Astrocyte (in vitro differentiated cells and primary cell): ENCODE measurements around the gene RTN3. TPM values are rescaled to one million over a fixed set of nuclear protein-coding genes. Genes with fewer than 3 reads are reported as not detected.

Experiments
- DNase-seq: peaks from one replicate; pipeline ENCODE4 v3.0.0-alpha.2; 2010; ENCODE audit warnings: low read depth
- FAIRE-seq: peaks from 2 replicates; lab custom pipeline; 2011; peaks lifted over from hg19 to GRCh38; lab: Jason Lieb, UNC
- H2AFZ ChIP-seq: 2 replicates; pipeline ENCODE4 v1.6.0; 2012; ENCODE audit warnings: low read depth, low read length, inconsistent platforms
- H3K27ac ChIP-seq: 2 replicates; pipeline ENCODE4 v1.5.1; 2011; ENCODE audit warnings: low read depth, low read length, inconsistent platforms
- H3K27me3 ChIP-seq: 2 replicates; pipeline ENCODE4 v1.6.0; 2011; ENCODE audit warnings: low read length, inconsistent platforms; ENCODE audit not compliant: insufficient read depth
- H3K36me3 ChIP-seq: 2 replicates; pipeline ENCODE4 v1.5.1; 2011; ENCODE audit warnings: low read length, inconsistent platforms; ENCODE audit not compliant: insufficient read depth
- H3K4me1 ChIP-seq: 2 replicates; pipeline ENCODE4 v1.5.1; 2011; ENCODE audit warnings: low read length, inconsistent platforms; ENCODE audit not compliant: insufficient read depth
- H3K4me2 ChIP-seq: 2 replicates; pipeline ENCODE4 v1.6.0; 2012; ENCODE audit warnings: low read length, inconsistent platforms
- H3K4me3 ChIP-seq: 2 replicates; pipeline ENCODE4 v1.5.1; 2011; ENCODE audit warnings: low read depth, mild to moderate bottlenecking, low read length, inconsistent platforms; ENCODE audit not compliant: insufficient read depth
- H3K79me2 ChIP-seq: 2 replicates; pipeline ENCODE4 v1.6.0; 2012; ENCODE audit warnings: mild to moderate bottlenecking, low read length, inconsistent platforms; ENCODE audit not compliant: insufficient read depth
- H3K9ac ChIP-seq: 2 replicates; pipeline ENCODE4 v1.6.0; 2012; ENCODE audit warnings: mild to moderate bottlenecking, low read length, inconsistent platforms
- H3K9me3 ChIP-seq: 2 replicates; pipeline ENCODE4 v1.5.1; 2012; ENCODE audit warnings: low read depth, mild to moderate bottlenecking, low read length, inconsistent platforms; ENCODE audit not compliant: insufficient read depth
- H4K20me1 ChIP-seq: 2 replicates; pipeline ENCODE4 v1.6.0; 2012; ENCODE audit warnings: low read length, inconsistent platforms; ENCODE audit not compliant: insufficient read depth
- H3K27ac Mint-ChIP-seq: one replicate; pipeline ENCODE4 v1.8.0; 2021; ENCODE audit warnings: mild to moderate bottlenecking, mixed read lengths; ENCODE audit not compliant: unreplicated experiment
- H3K27me3 Mint-ChIP-seq: one replicate; pipeline ENCODE4 v1.8.0; 2021; ENCODE audit warnings: low read depth, mixed read lengths; ENCODE audit not compliant: unreplicated experiment
- H3K36me3 Mint-ChIP-seq: one replicate; pipeline ENCODE4 v1.8.0; 2021; ENCODE audit warnings: low read depth, mixed read lengths; ENCODE audit not compliant: unreplicated experiment
- H3K4me1 Mint-ChIP-seq: one replicate; pipeline ENCODE4 v1.8.0; 2021; ENCODE audit warnings: low read depth, mixed read lengths; ENCODE audit not compliant: unreplicated experiment
- H3K4me3 Mint-ChIP-seq: one replicate; pipeline ENCODE4 v1.8.0; 2021; ENCODE audit warnings: mild to moderate bottlenecking, moderate library complexity, mixed read lengths; ENCODE audit not compliant: unreplicated experiment
- H3K9me3 Mint-ChIP-seq: one replicate; pipeline ENCODE4 v1.8.0; 2021; ENCODE audit warnings: mild to moderate bottlenecking, mixed read lengths; ENCODE audit not compliant: unreplicated experiment
- CTCF ChIP-seq: IDR thresholded peaks from 2 replicates; pipeline ENCODE4 v1.5.1; 2011; ENCODE audit warnings: low read depth, mild to moderate bottlenecking, inconsistent platforms, low read length, moderate library complexity; ENCODE audit not compliant: insufficient read depth
- EZH2 ChIP-seq: IDR thresholded peaks from 2 replicates; pipeline ENCODE4 v1.6.1; 2012; ENCODE audit warnings: mild to moderate bottlenecking, low read length, inconsistent platforms; ENCODE audit not compliant: insufficient read depth
- total RNA-seq: library from RNA; stranded (reverse); gene quantifications from 2 replicates; pipeline ENCODE4 v1.2.1, GENCODE V29; 2021

Gene RTN3
- total RNA-seq, 1 donor from 2014 or later: 99.5 TPM

- Mint-ChIP-seq H3K27ac (no peak overlapping the region), H3K27me3 (no peaks in the 10 kb centered on the region)
Measured at GRCh38 chr11:63793161-63793560, 111.9 kb downstream of the RTN3 start.

GRCh38 chr11:63795066-63795465 lies 113.8 kb downstream of the RTN3 start:
- H3K4me1 ChIP-seq: no peaks in the 10 kb centered on the region
- H2AFZ ChIP-seq: no peak overlapping the region
- peaks cover 19% of the 10 kb centered on the region for H3K9me3 Mint-ChIP-seq
- no peaks in the 10 kb centered on the region for H3K27me3 ChIP-seq
- DNase-seq (no peak), FAIRE-seq (no peak)
- no peaks in the 10 kb centered on the region for H3K79me2 ChIP-seq
- H3K36me3 Mint-ChIP-seq: peaks cover 2% of the 10 kb centered on the region
- no peak overlapping the region for H3K4me3 ChIP-seq
- no peaks in the 10 kb centered on the region for H3K36me3 ChIP-seq
- H3K9me3 ChIP-seq: peaks cover 5% of the 10 kb centered on the region
- H3K27ac Mint-ChIP-seq: no peak overlapping the region
- H3K4me2 ChIP-seq: no peak overlapping the region
- H3K27ac ChIP-seq: no peak overlapping the region
- no peak overlapping the region for H3K4me3 Mint-ChIP-seq
- TF ChIP-seq CTCF (no peak), EZH2 (no peak)
- H3K27me3 Mint-ChIP-seq: no peaks in the 10 kb centered on the region
- H3K9ac ChIP-seq: no peak overlapping the region
- H3K4me1 Mint-ChIP-seq: no peaks in the 10 kb centered on the region
- H4K20me1 ChIP-seq: no peaks in the 10 kb centered on the region

More at GRCh38 chr11:63793161-63793560, 111.9 kb downstream of the RTN3 start:
- no peaks in the 10 kb centered on the region for H3K4me1 Mint-ChIP-seq
- no peak overlapping the region for H2AFZ ChIP-seq
- TF ChIP-seq CTCF (no peak), EZH2 (no peak)
- H3K79me2 ChIP-seq: no peaks in the 10 kb centered on the region
- H3K9ac ChIP-seq: no peak overlapping the region
- peaks cover 5% of the 10 kb centered on the region for H3K9me3 ChIP-seq
- H3K36me3 ChIP-seq: no peaks in the 10 kb centered on the region
- peaks cover 17% of the 10 kb centered on the region for H3K9me3 Mint-ChIP-seq
- FAIRE-seq (no peak), DNase-seq (no peak)
- no peak overlapping the region for H3K4me3 Mint-ChIP-seq
- H3K27me3 ChIP-seq: no peaks in the 10 kb centered on the region
- H3K4me3 ChIP-seq: no peak overlapping the region
- no peaks in the 10 kb centered on the region for H3K4me1 ChIP-seq
- H3K4me2 ChIP-seq: no peak overlapping the region
- no peak overlapping the region for H3K27ac ChIP-seq
- H3K36me3 Mint-ChIP-seq: peaks cover 2% of the 10 kb centered on the region
- no peaks in the 10 kb centered on the region for H4K20me1 ChIP-seq

GRCh38 chr11:63800921-63801320 lies 119.6 kb downstream of the RTN3 start:
- Mint-ChIP-seq H3K4me3 (no peak overlapping the region), H3K36me3 (no peaks in the 10 kb centered on the region), H3K4me1 (peaks cover 3% of the 10 kb centered on the region), H3K27ac (no peak overlapping the region), H3K27me3 (no peaks in the 10 kb centered on the region), H3K9me3 (peaks cover 10% of the 10 kb centered on the region)
- H3K4me1 ChIP-seq: no peaks in the 10 kb centered on the region
- H3K9me3 ChIP-seq: no peaks in the 10 kb centered on the region
- no peaks in the 10 kb centered on the region for H3K36me3 ChIP-seq
- H3K79me2 ChIP-seq: no peaks in the 10 kb centered on the region
- TF ChIP-seq EZH2 (no peak), CTCF (no peak)
- DNase-seq (no peak), FAIRE-seq (no peak)
- no peak overlapping the region for H3K27ac ChIP-seq
- H3K4me2 ChIP-seq: no peak overlapping the region
- H2AFZ ChIP-seq: no peak overlapping the region
- H3K9ac ChIP-seq: no peak overlapping the region
- H3K4me3 ChIP-seq: no peak overlapping the region
- H3K27me3 ChIP-seq: no peaks in the 10 kb centered on the region
- no peaks in the 10 kb centered on the region for H4K20me1 ChIP-seq
